HepG2 (cell line): ENCODE data around the gene SNAPC4. TPM values are rescaled to one million over a fixed set of nuclear protein-coding genes. Genes with fewer than 3 reads are reported as not detected.

Experiments
- ATAC-seq: fragments of 200-7000 bp; cut with Tn5 transposase; 3 replicates; pipeline ENCODE4 v1.9.1; 2020; ENCODE audit warnings: mild to moderate bottlenecking, moderate library complexity
- BruUV-seq: library from RNA; stranded (reverse); fragments of 400-500 nt; replicated peaks from 2 replicates; lab custom pipeline; 2021; lab: Mats Ljungman, UMichigan
- CTCF ChIA-PET: fragments of 300-600 bp; formaldehyde crosslinking; extraction: SDS; loops from one replicate; lab custom pipeline; 2021; ENCODE audit warnings: low total read pairs, inconsistent platforms, low intra/inter-chr PET ratio; lab: Yijun Ruan, JAX
- POLR2A ChIA-PET: fragments of 350-600 bp; sonication (Branson Sonifier 250); formaldehyde crosslinking; loops from one replicate; lab custom pipeline; 2020; ENCODE audit warnings: antibody characterized with exemption, inconsistent platforms; lab: Yijun Ruan, JAX
- DNase-seq: peaks from one replicate; pipeline ENCODE4 v3.0.0-alpha.2; 2015; ENCODE audit warnings: low spot score
- FAIRE-seq: peaks from 3 replicates; lab custom pipeline; 2011; peaks lifted over from hg19 to GRCh38; lab: Jason Lieb, UNC
- H2AFZ ChIP-seq: one replicate; pipeline ENCODE4 v1.6.1; 2011; ENCODE audit warnings: low read length, inconsistent platforms
- H3K27ac ChIP-seq: fragments of 300-600 bp; 3 replicates; pipeline ENCODE4 v1.8.0; 2011; ENCODE audit warnings: mixed run types, mild to moderate bottlenecking, mixed read lengths, low read length, inconsistent platforms; ENCODE audit not compliant: insufficient read depth; ENCODE audit errors: extremely low read length
- H3K27me3 ChIP-seq, 2 experiments: fragments of 200-600 bp in 1 of 2; 2 replicates in 1 of 2; 3 replicates in 1 of 2; pipeline versions ENCODE4 v1.6.0 to v1.8.0; 2011; ENCODE audit warnings: low read length in 2 of 2, mild to moderate bottlenecking in 2 of 2, moderate library complexity in 2 of 2, inconsistent platforms in 1 of 2; ENCODE audit not compliant: insufficient read depth in 2 of 2, control insufficient read depth in 1 of 2
- H3K36me3 ChIP-seq, 2 experiments: fragments of 200-600 bp in 1 of 2; replicated peaks in 1 of 2; 2 replicates in 1 of 2; 3 replicates in 1 of 2; pipeline versions ENCODE4 v1.5.1 to v1.8.0; 2011; ENCODE audit warnings: low read length in 2 of 2, inconsistent platforms in 1 of 2; ENCODE audit not compliant: insufficient read depth in 2 of 2, control insufficient read depth in 1 of 2
- H3K4me1 ChIP-seq: 2 replicates; pipeline ENCODE4 v1.5.1; 2012; ENCODE audit warnings: low read length, inconsistent platforms; ENCODE audit not compliant: insufficient read depth
- H3K4me2 ChIP-seq: 2 replicates; pipeline ENCODE4 v1.6.0; 2011; ENCODE audit warnings: low read depth, low read length, inconsistent platforms
- H3K4me3 ChIP-seq, 3 experiments: fragments of 200-600 bp in 1 of 3; sonication (generic), shearing (Covaris generic) in 1 of 3; replicated peaks in 1 of 3; 2 replicates each; pipeline ENCODE4 v1.5.1; 2011 to 2016; ENCODE audit warnings: low read length in 3 of 3, inconsistent platforms in 2 of 3, low read depth in 2 of 3, mild to moderate bottlenecking in 2 of 3, control low read depth in 1 of 3, mixed read lengths in 1 of 3; ENCODE audit not compliant: insufficient read depth in 1 of 3
- H3K79me2 ChIP-seq: one replicate; pipeline ENCODE4 v1.6.1; 2011; ENCODE audit warnings: low read length, inconsistent platforms; ENCODE audit not compliant: insufficient read depth
- H3K9ac ChIP-seq: 2 replicates; pipeline ENCODE4 v1.6.0; 2011; ENCODE audit warnings: mild to moderate bottlenecking, low read depth, low read length, inconsistent platforms; ENCODE audit not compliant: insufficient read depth
- H3K9me3 ChIP-seq: 2 replicates; pipeline ENCODE4 v1.5.1; 2012; ENCODE audit warnings: mild to moderate bottlenecking, low read length
- H4K20me1 ChIP-seq: 2 replicates; pipeline ENCODE4 v1.6.0; 2011; ENCODE audit warnings: inconsistent platforms, mild to moderate bottlenecking, low read length, moderate library complexity; ENCODE audit not compliant: insufficient read depth
- CC2D1A ChIP-seq: sonication (generic); formaldehyde crosslinking; IDR thresholded peaks from 2 replicates; pipeline ENCODE4 v1.8.1; 2023; ENCODE audit warnings: mild to moderate bottlenecking, missing genetic modification reagents
- EEA1 ChIP-seq: sonication (generic); formaldehyde crosslinking; IDR thresholded peaks from 2 replicates; pipeline ENCODE4 v1.5.1; 2020; ENCODE audit warnings: mild to moderate bottlenecking, missing genetic modification reagents, borderline replicate concordance
- GPN1 ChIP-seq: sonication (generic); formaldehyde crosslinking; IDR thresholded peaks from 2 replicates; pipeline ENCODE4 v1.5.1; 2020; ENCODE audit warnings: missing genetic modification reagents, borderline replicate concordance
- HNF1B ChIP-seq: sonication (generic); formaldehyde crosslinking; IDR thresholded peaks from 2 replicates; pipeline ENCODE4 v1.5.1; 2020; ENCODE audit warnings: mild to moderate bottlenecking, moderate library complexity, missing genetic modification reagents
- KLF9 ChIP-seq: IDR thresholded peaks from 2 replicates; pipeline ENCODE4 v1.6.1; 2016; ENCODE audit warnings: low read depth
- NONO ChIP-seq, 2 experiments: fragments of 450-650 bp in 1 of 2; sonication (generic) in 1 of 2; formaldehyde crosslinking in 1 of 2; IDR thresholded peaks in 1 of 2; conservative IDR thresholded peaks in 1 of 2; 2 replicates each; pipeline versions ENCODE4 v1.6.1 to v1.8.0; 2017 to 2022; ENCODE audit warnings: mild to moderate bottlenecking in 1 of 2, missing genetic modification reagents in 1 of 2, moderate library complexity in 1 of 2
- PBX2 ChIP-seq: IDR thresholded peaks from 2 replicates; pipeline ENCODE4 v1.6.1; 2016; ENCODE audit warnings: control low read depth
- PPARG ChIP-seq: conservative IDR thresholded peaks from 2 replicates; pipeline ENCODE4 v1.6.1; 2016; ENCODE audit warnings: missing biosample characterization, missing genetic modification reagents
- SETDB1 ChIP-seq: sonication (generic); formaldehyde crosslinking; IDR thresholded peaks from 2 replicates; pipeline ENCODE4 v1.5.1; 2020; ENCODE audit warnings: missing genetic modification reagents, mild to moderate bottlenecking, borderline replicate concordance
- SMAD9 ChIP-seq: sonication (generic); formaldehyde crosslinking; IDR thresholded peaks from 2 replicates; pipeline ENCODE4 v1.5.1; 2020; ENCODE audit warnings: mild to moderate bottlenecking, missing genetic modification reagents
- TFDP2 ChIP-seq: sonication (generic); formaldehyde crosslinking; IDR thresholded peaks from 2 replicates; pipeline ENCODE4 v1.4.0; 2020; ENCODE audit warnings: missing genetic modification reagents
- ZBTB21 ChIP-seq: sonication (generic); formaldehyde crosslinking; IDR thresholded peaks from 2 replicates; pipeline ENCODE4 v1.4.0; 2020; ENCODE audit warnings: missing genetic modification reagents
- ZFP36 ChIP-seq: fragments of 150-350 bp; IDR thresholded peaks from 2 replicates; pipeline ENCODE4 v1.6.1; 2018; ENCODE audit warnings: borderline replicate concordance, low read length, low read depth; ENCODE audit not compliant: partially characterized antibody
- ZFX ChIP-seq: sonication (generic); formaldehyde crosslinking; IDR thresholded peaks from 2 replicates; pipeline ENCODE4 v1.4.0; 2020; ENCODE audit warnings: mild to moderate bottlenecking, low read depth, missing genetic modification reagents, moderate library complexity
- ZNF34 ChIP-seq: sonication (generic); formaldehyde crosslinking; IDR thresholded peaks from 2 replicates; pipeline ENCODE4 v1.4.0; 2020; ENCODE audit warnings: mild to moderate bottlenecking, missing genetic modification reagents, borderline replicate concordance
- ZNF430 ChIP-seq: sonication (generic); formaldehyde crosslinking; IDR thresholded peaks from 2 replicates; pipeline ENCODE4 v1.9.0; 2021; ENCODE audit warnings: mild to moderate bottlenecking, missing genetic modification reagents
- ZNF598 ChIP-seq: sonication (generic); formaldehyde crosslinking; IDR thresholded peaks from 2 replicates; pipeline ENCODE4 v1.5.1; 2020; ENCODE audit warnings: mild to moderate bottlenecking, missing genetic modification reagents, borderline replicate concordance
- WGBS: methylation state at CpG from one replicate; pipeline ENCODE4 v1.1.6; 2017; ENCODE audit warnings: low lambda C conversion rate; 5-methylcytosine and 5-hydroxymethylcytosine counted together
- in situ Hi-C: cut with HindIII; loops from 2 replicates; pipeline ENCODE4 v1.10.0; 2017; ENCODE audit warnings: low pct_unique_long_range_greater_than_20kb; ENCODE audit not compliant: extremely low pct_ligation_motif_present
- intact Hi-C: fragments of 100-400 bp; cut with micrococcal nuclease; formaldehyde crosslinking; loops from one replicate; pipeline ENCODE4 v1.10.0; 2022; ENCODE audit not compliant: unreplicated experiment
- polyA plus RNA-seq, 8 experiments: library from polyadenylated mRNA; depleted of rRNA in 3 of 8; stranded (reverse) in 7 of 8; unstranded in 1 of 8; fragments of >200 nt; fragmentation: Illumina TruSeq in 4 of 8; extraction: Trizol in 4 of 8; gene quantifications; 2 replicates each; pipeline versions ENCODE4 v1.2.1 to v1.2.3, GENCODE V29; 2011 to 2016; ENCODE audit warnings: low read depth in 4 of 8, missing spikeins in 1 of 8, mixed read lengths in 1 of 8; ENCODE audit not compliant: insufficient read depth in 1 of 8
- total RNA-seq, 5 experiments: library from RNA; depleted of rRNA; stranded (reverse); fragments of >200 nt; fragmentation: Illumina TruSeq; extraction: Trizol; gene quantifications; 2 replicates each; pipeline ENCODE4 v1.2.3, GENCODE V29; 2016; ENCODE audit warnings: low read depth in 1 of 5
- TF ChIP-seq, protein P1 (sequence below): IDR thresholded peaks from 2 replicates; pipeline ENCODE4 v1.6.1; 2016; ENCODE audit warnings: low read depth, control low read depth

SNAPC4 gene
- total and polyA plus RNA-seq, 2 of the 13 experiments (the other 11 are each of a cell fraction or from before 2014, with no cell fraction given): 2.0 to 6.0 TPM

DNA sequence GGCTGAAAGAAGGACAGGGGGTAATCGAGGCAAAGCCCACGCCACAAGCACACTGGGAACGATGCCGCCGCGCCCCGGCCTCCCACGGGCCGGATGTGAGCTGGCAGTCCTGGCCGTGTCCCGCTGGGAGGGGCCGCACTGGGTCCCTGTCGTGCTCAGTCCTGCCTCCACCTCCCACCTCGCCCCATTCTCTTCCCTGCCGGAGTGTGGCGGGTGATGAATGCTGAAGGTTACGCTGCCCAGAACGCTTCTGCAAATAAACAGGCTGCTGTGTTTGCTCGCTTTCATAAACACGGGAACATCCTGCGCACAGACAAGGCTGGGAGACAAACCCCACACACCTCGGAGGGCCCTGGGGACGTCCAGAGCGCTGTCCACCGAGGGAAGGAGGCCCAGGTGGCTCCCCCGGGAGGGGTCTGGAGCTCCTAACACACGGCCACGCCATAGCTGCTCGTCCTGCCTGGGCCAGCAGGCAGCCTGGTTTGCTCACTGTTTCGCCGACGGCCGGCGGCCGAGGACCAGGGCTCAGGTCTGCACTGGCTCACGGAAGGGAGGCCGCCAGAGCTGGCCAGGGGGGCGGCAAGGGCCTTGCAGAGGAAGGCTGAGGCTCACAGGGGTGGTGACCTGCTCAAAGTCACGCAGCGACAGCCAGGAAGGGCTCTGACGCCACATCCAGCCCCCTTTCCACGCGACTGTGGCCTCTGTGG lies 38.8 kb downstream of the SNAPC4 start:
- in situ Hi-C loops (no loop called here), intact Hi-C loops (no loop called here)
- TF ChIP-seq ZNF34 (CRISPR knock-in tag) (no peak), PBX2 (CRISPR knock-in tag) (no peak), EEA1 (CRISPR knock-in tag) (no peak), ZFX (no peak), TFDP2 (CRISPR knock-in tag) (no peak), ZNF598 (no peak), CC2D1A (CRISPR knock-in tag) (no peak), PPARG (CRISPR knock-in tag) (no peak), HNF1B (no peak), ZBTB21 (no peak), GPN1 (no peak), ZNF430 (no peak), NONO (IDR thresholded peaks at IDR 0.05) (no peak), NONO (CRISPR knock-in tag; conservative IDR thresholded peaks at IDR 0.05) (no peak), SETDB1 (CRISPR knock-in tag) (no peak), KLF9 (CRISPR knock-in tag) (no peak), ZFP36 (no peak), SMAD9 (no peak)
- TF ChIP-seq, protein P1, sequence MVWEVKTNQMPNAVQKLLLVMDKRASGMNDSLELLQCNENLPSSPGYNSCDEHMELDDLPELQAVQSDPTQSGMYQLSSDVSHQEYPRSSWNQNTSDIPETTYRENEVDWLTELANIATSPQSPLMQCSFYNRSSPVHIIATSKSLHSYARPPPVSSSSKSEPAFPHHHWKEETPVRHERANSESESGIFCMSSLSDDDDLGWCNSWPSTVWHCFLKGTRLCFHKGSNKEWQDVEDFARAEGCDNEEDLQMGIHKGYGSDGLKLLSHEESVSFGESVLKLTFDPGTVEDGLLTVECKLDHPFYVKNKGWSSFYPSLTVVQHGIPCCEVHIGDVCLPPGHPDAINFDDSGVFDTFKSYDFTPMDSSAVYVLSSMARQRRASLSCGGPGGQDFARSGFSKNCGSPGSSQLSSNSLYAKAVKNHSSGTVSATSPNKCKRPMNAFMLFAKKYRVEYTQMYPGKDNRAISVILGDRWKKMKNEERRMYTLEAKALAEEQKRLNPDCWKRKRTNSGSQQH (CRISPR knock-in tag): no peak
- Histone ChIP-seq H3K27me3 (no peaks in the 10 kb centered on the region), H2AFZ (no peak overlapping the region), H3K9ac (no peak overlapping the region), H3K79me2 (no peaks in the 10 kb centered on the region), H3K36me3 (no peaks in the 10 kb centered on the region), H3K4me2 (no peak overlapping the region), H3K9me3 (no peaks in the 10 kb centered on the region), H3K4me1 (peaks cover 24% of the 10 kb centered on the region), H4K20me1 (no peaks in the 10 kb centered on the region), H3K4me3 (no peak overlapping the region), H3K27ac (no peak overlapping the region)
- ATAC-seq (no peak), FAIRE-seq (no peak), DNase-seq (no peak)
- ChIA-PET CTCF (no interaction called here), POLR2A (interaction anchor here (2.8 kb wide), 1 partner anchor 16 kb away, joined by 73 read pairs; no protein-coding TSS in a partner anchor)
- BruUV-seq: no TSS peak
- WGBS: 96% methylated on average over 23 of the region's 43 CpGs
